ENCODE results near the gene PITPNM1. TPM values are rescaled to one million over a fixed set of nuclear protein-coding genes. Genes with fewer than 3 reads are reported as not detected.
A peak's percentile ranks its signal among the peaks of the same experiment; 100 is the strongest.
"Not testable (repeated sequence)": the region's sequence is repeated elsewhere in the genome, so short reads cannot be mapped to it uniquely, and the experiment has no call there.

Gene PITPNM1
- total RNA-seq, 1 donor from 2014 or later, result 7.5 TPM

GRCh38 chr11:67489885-67490726 lies 15.1 kb downstream of the PITPNM1 start:
- DNase-seq, result no peak

GRCh38 chr11:67489203-67489884 lies 15.8 kb downstream of the PITPNM1 start:
- no peak for DNase-seq

GRCh38 chr11:67486481-67487195 lies 18.5 kb downstream of the PITPNM1 start:
- no peak for DNase-seq

GRCh38 chr11:67485873-67486361 lies 19.2 kb downstream of the PITPNM1 start:
- DNase-seq, result not testable (repeated sequence)

GRCh38 chr11:67484847-67485311 lies 20.3 kb downstream of the PITPNM1 start:
- no peak for DNase-seq

GRCh38 chr11:67483831-67484665 lies 21.1 kb downstream of the PITPNM1 start:
- no peak for DNase-seq

GRCh38 chr11:67482827-67483798 lies 22.1 kb downstream of the PITPNM1 start, which contains the start of gene AIP:
TSS of gene AIP (plus strand) at chr11:67483026. CDS start at chr11:67483159, 133 bp downstream.
- DNase-seq, result peak; percentile 98

- DNase-seq, result no peak
Measured at GRCh38 chr11:67482275-67482826, 22.8 kb downstream of the PITPNM1 start.

- not testable (repeated sequence) for DNase-seq
Measured at GRCh38 chr11:67477344-67478050, 27.7 kb downstream of the PITPNM1 start.

- not testable (repeated sequence) for DNase-seq
Measured at GRCh38 chr11:67476692-67477091, 28.5 kb downstream of the PITPNM1 start.

- DNase-seq, result no peak
Measured at GRCh38 chr11:67472882-67473281, 32.3 kb downstream of the PITPNM1 start.

GRCh38 chr11:67470337-67471002 lies 34.7 kb downstream of the PITPNM1 start:
- no peak for DNase-seq

GRCh38 chr11:67469508-67469811 lies 35.7 kb downstream of the PITPNM1 start:
- no peak for DNase-seq

GRCh38 chr11:67468759-67469507 lies 36.2 kb downstream of the PITPNM1 start, which contains the start of gene TMEM134:
TSS of gene TMEM134 (minus strand) at chr11:67469251. CDS start at chr11:67469192, 59 bp downstream.
- DNase-seq, result peak; percentile 88

GRCh38 chr11:67468456-67468758 lies 36.8 kb downstream of the PITPNM1 start:
- no peak for DNase-seq

GRCh38 chr11:67468056-67468455 lies 37.1 kb downstream of the PITPNM1 start:
- no peak for DNase-seq

- DNase-seq, result no peak
Measured at GRCh38 chr11:67466962-67467771, 38.0 kb downstream of the PITPNM1 start.

Measured in skin of body (tissue), 2 donors.